AG04450 (cell line): ENCODE results near the gene XYLT2. TPM values are rescaled to one million over a fixed set of nuclear protein-coding genes. Genes with fewer than 3 reads are reported as not detected.

Experiments used
- CTCF ChIA-PET: fragments of 300-600, 350-600 bp; formaldehyde crosslinking; extraction: SDS; loops from one replicate; lab custom pipeline; 2022; ENCODE audit warnings: antibody characterized with exemption, inconsistent platforms; lab: Charles Lee
- POLR2A ChIA-PET: fragments of 350-600 bp; formaldehyde crosslinking; extraction: SDS; loops from one replicate; lab custom pipeline; 2021; ENCODE audit warnings: antibody characterized with exemption, inconsistent platforms; lab: Yijun Ruan, JAX
- DNase-seq: peaks from one replicate; pipeline ENCODE4 v3.0.0-alpha.2; 2011; ENCODE audit warnings: low read depth, low spot score
- H3K27ac ChIP-seq: one replicate; pipeline ENCODE4 v1.5.1; 2012; ENCODE audit warnings: low read depth, low read length, control low read depth
- H3K27me3 ChIP-seq: one replicate; pipeline ENCODE4 v1.6.0; 2012; ENCODE audit warnings: low read length; ENCODE audit not compliant: control insufficient read depth, insufficient read depth
- H3K4me3 ChIP-seq: 2 replicates; pipeline ENCODE4 v1.5.1; 2011; ENCODE audit warnings: mild to moderate bottlenecking, low read depth, low read length, control low read depth
- H3K9me3 ChIP-seq: 2 replicates; pipeline ENCODE4 v1.5.1; 2012; ENCODE audit warnings: low read length; ENCODE audit not compliant: control insufficient read depth, insufficient read depth
- CTCF ChIP-seq: IDR thresholded peaks from 2 replicates; pipeline ENCODE4 v1.5.1; 2011; ENCODE audit warnings: low read depth, low read length, control low read depth, inconsistent platforms
- polyA plus RNA-seq: library from polyadenylated mRNA; depleted of rRNA; stranded (reverse); fragments of >200 nt; gene quantifications from 2 replicates; pipeline ENCODE4 v1.2.3, GENCODE V29; 2011

Gene XYLT2
- polyA plus RNA-seq, 1 experiment, result 13.5 TPM

- H3K27me3 ChIP-seq, result peaks cover 4% of the 10 kb centered on the region
- H3K27ac ChIP-seq, result no peak overlapping the region
- POLR2A ChIA-PET, result no interaction called here
- TF ChIP-seq CTCF, result no peak
- H3K9me3 ChIP-seq, result no peaks in the 10 kb centered on the region; the same call in 1 of the 2 replicates
- no peak for DNase-seq
- no peak overlapping the region for H3K4me3 ChIP-seq
- CTCF ChIA-PET, result interaction anchor here (1.5 kb wide), 1 partner anchor 31 kb away, joined by 3 read pairs; no protein-coding TSS in a partner anchor
Measured at GRCh38 chr17:50328363-50329325, 17.3 kb upstream of the XYLT2 start.

GRCh38 chr17:50329716-50330115, 16.2 kb upstream of the XYLT2 start:
- CTCF ChIA-PET, result interaction anchor here (1.5 kb wide), 1 partner anchor 32 kb away, joined by 3 read pairs; no protein-coding TSS in a partner anchor
- POLR2A ChIA-PET, result no interaction called here
- Histone ChIP-seq H3K27ac (no peak overlapping the region), H3K9me3 (no peaks in the 10 kb centered on the region; the same call in 1 of the 2 replicates), H3K4me3 (no peak overlapping the region), H3K27me3 (peaks cover 4% of the 10 kb centered on the region)
- DNase-seq, result no peak
- no peak for TF ChIP-seq CTCF

GRCh38 chr17:50330151-50330775, 15.7 kb upstream of the XYLT2 start:
- H3K4me3 ChIP-seq, result no peak overlapping the region
- ChIA-PET CTCF (no interaction called here), POLR2A (no interaction called here)
- H3K27me3 ChIP-seq, result peaks cover 4% of the 10 kb centered on the region
- H3K27ac ChIP-seq, result no peak overlapping the region
- no peak for TF ChIP-seq CTCF
- no peaks in the 10 kb centered on the region; the same call in 1 of the 2 replicates for H3K9me3 ChIP-seq
- no peak for DNase-seq

GRCh38 chr17:50331085-50331791, 14.7 kb upstream of the XYLT2 start:
- no peaks in the 10 kb centered on the region; the same call in 1 of the 2 replicates for H3K9me3 ChIP-seq
- DNase-seq, result peak; percentile 63
- peaks cover 2% of the 10 kb centered on the region for H3K27me3 ChIP-seq
- ChIA-PET POLR2A (no interaction called here), CTCF (interaction anchor here (0.5 to 2.3 kb wide), 2 partner anchors 31 to 33 kb away, joined by 3 to 9 read pairs; no protein-coding TSS in a partner anchor)
- peak overlapping the region; percentile 31 for H3K27ac ChIP-seq
- TF ChIP-seq CTCF, result no peak
- no peak overlapping the region for H3K4me3 ChIP-seq
